GM19035 (cell line): ENCODE data around the gene TCOF1.

Experiments
- ATAC-seq: cut with Tn5 transposase; IDR thresholded peaks from one replicate; pipeline ENCODE4 v1.9.1; 2021; ENCODE audit not compliant: unreplicated experiment

The TCOF1 gene

GRCh38 chr5:150325426-150325825 lies 32.1 kb upstream of the TCOF1 start:
- no peak for ATAC-seq

- no peak for ATAC-seq
Observed at GRCh38 chr5:150326707-150327106, 30.8 kb upstream of the TCOF1 start.

- ATAC-seq: no peak
Observed at GRCh38 chr5:150327139-150327538, 30.4 kb upstream of the TCOF1 start.

- no peak for ATAC-seq
Observed at GRCh38 chr5:150328515-150328914, 29.0 kb upstream of the TCOF1 start.

- no peak for ATAC-seq
Observed at GRCh38 chr5:150329038-150329437, 28.5 kb upstream of the TCOF1 start.

GRCh38 chr5:150329881-150330876 lies 27.3 kb upstream of the TCOF1 start:
- no peak for ATAC-seq

- ATAC-seq: no peak
Observed at GRCh38 chr5:150333400-150333799, 24.1 kb upstream of the TCOF1 start.

- ATAC-seq: no peak
Observed at GRCh38 chr5:150335778-150336177, 21.7 kb upstream of the TCOF1 start.

- ATAC-seq: no peak
Observed at GRCh38 chr5:150338546-150338945, 19.0 kb upstream of the TCOF1 start.

GRCh38 chr5:150339165-150339564 lies 18.3 kb upstream of the TCOF1 start:
- no peak for ATAC-seq

GRCh38 chr5:150339841-150340240 lies 17.7 kb upstream of the TCOF1 start:
- ATAC-seq: no peak

- ATAC-seq: no peak
Observed at GRCh38 chr5:150340614-150341255, 16.8 kb upstream of the TCOF1 start.

- no peak for ATAC-seq
Observed at GRCh38 chr5:150341331-150341730, 16.2 kb upstream of the TCOF1 start.

- ATAC-seq: no peak
Observed at GRCh38 chr5:150341989-150342388, 15.5 kb upstream of the TCOF1 start.

- ATAC-seq: no peak
Observed at GRCh38 chr5:150342583-150342982, 14.9 kb upstream of the TCOF1 start.

GRCh38 chr5:150343994-150344631 lies 13.4 kb upstream of the TCOF1 start:
- no peak for ATAC-seq

GRCh38 chr5:150345716-150346115 lies 11.8 kb upstream of the TCOF1 start:
- no peak for ATAC-seq

- ATAC-seq: no peak
Observed at GRCh38 chr5:150346592-150346991, 10.9 kb upstream of the TCOF1 start.

- ATAC-seq: no peak
Observed at GRCh38 chr5:150347003-150347402, 10.5 kb upstream of the TCOF1 start.

- no peak for ATAC-seq
Observed at GRCh38 chr5:150347451-150347850, 10.0 kb upstream of the TCOF1 start.

GRCh38 chr5:150349681-150350275 lies 7.7 kb upstream of the TCOF1 start:
- no peak for ATAC-seq
